Right atrium auricular region (tissue), 2 donors: Measurements from ENCODE around the gene CAMSAP3. TPM values are rescaled to one million over a fixed set of nuclear protein-coding genes. Genes with fewer than 3 reads are reported as not detected.

Experiments used
- DNase-seq: peaks from one replicate; pipeline ENCODE4 v3.0.0-alpha.2; 2019; ENCODE audit warnings: low spot score
- H3K27ac ChIP-seq, 2 donors: fragments of 200-600 bp; sonication (generic); 1 replicate in 1 of 2; 2 replicates in 1 of 2; pipeline ENCODE4 v1.5.1; 2016 to 2019
- H3K27me3 ChIP-seq, 2 donors: fragments of 200-600 bp; sonication (generic); one replicate each; pipeline versions ENCODE4 v1.5.1 to v1.6.0; 2017 to 2019
- H3K36me3 ChIP-seq: fragments of 200-600 bp; sonication (generic); one replicate; pipeline ENCODE4 v1.5.1; 2016
- H3K4me1 ChIP-seq, 2 donors: fragments of 200-600 bp; sonication (generic); one replicate each; pipeline versions ENCODE4 v1.5.1 to v1.6.0; 2017 to 2019
- H3K4me3 ChIP-seq, 2 donors: fragments of 200-600 bp; sonication (generic); 1 replicate in 1 of 2; 2 replicates in 1 of 2; pipeline ENCODE4 v1.5.1; 2017 to 2019; ENCODE audit warnings: mild to moderate bottlenecking in 1 of 2, moderate library complexity in 1 of 2
- H3K9me3 ChIP-seq, 2 donors: fragments of 200-600 bp; sonication (generic); one replicate each; pipeline ENCODE4 v1.5.1; 2019
- CTCF ChIP-seq, 2 donors: fragments of 200-600 bp; sonication (generic); IDR thresholded peaks; one replicate each; pipeline ENCODE4 v1.5.1; 2019; ENCODE audit warnings: antibody characterized with exemption in 2 of 2
- total RNA-seq, 2 donors: library from RNA; depleted of rRNA; stranded (reverse); fragments of >200 nt; gene quantifications; one replicate each; pipeline ENCODE4 v1.1.0, GENCODE V29; 2016

The CAMSAP3 gene
- total RNA-seq, 2 donors from 2014 or later, result 0.26 to 0.55 TPM

- Histone ChIP-seq H3K27ac (no peak overlapping the region), H3K36me3 (no peaks in the 10 kb centered on the region), H3K9me3 (no peaks in the 10 kb centered on the region), H3K4me3 (no peak overlapping the region), H3K4me1 (peaks cover 0 to 4% of the 10 kb centered on the region in 2 donors), H3K27me3 (no peaks in the 10 kb centered on the region)
- DNase-seq, result no peak
- no peak for TF ChIP-seq CTCF (IDR thresholded peaks at IDR 0.05)
Observed at GRCh38 chr19:7600721-7601120, 5.1 kb downstream of the CAMSAP3 start.

DNA sequence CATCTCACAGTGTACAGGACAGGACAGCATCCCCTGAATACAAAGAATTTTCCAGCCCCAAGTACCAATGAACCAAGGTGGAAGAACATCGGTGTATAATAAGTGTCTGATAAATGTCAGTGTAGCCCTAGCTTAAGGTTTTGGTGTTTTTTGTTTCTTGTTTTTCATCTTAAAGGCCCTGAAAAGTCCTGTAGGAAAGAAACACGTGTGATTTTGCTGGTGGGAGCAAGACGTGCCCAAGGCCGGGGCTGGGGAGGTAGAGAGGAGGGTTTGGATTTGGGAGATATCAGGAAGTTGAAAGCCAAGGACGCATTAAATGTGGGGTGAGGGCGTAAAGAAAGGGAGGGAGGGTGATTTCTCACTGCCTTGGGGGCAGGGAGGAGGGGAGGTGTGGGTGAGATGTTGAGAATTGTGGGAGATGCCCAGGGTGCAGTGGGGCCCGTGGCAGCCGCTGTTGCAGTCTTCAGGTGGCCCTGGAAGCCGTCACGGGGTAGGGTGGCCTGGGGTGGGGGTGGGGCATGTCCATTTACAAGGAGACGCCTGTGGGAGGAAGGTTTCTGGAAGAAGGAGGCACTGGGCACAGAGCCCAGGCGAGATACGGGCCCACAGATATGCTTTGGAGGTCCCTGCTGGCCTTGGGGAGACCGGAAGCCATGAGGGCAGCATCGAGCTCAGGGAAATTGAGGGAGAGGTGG, 6.7 kb downstream of the CAMSAP3 start:
- DNase-seq, result no peak
- Histone ChIP-seq H3K27me3 (no peaks in the 10 kb centered on the region), H3K36me3 (no peaks in the 10 kb centered on the region), H3K9me3 (no peaks in the 10 kb centered on the region), H3K4me3 (no peak overlapping the region), H3K27ac (no peak overlapping the region), H3K4me1 (no peaks in the 10 kb centered on the region)
- no peak for TF ChIP-seq CTCF (IDR thresholded peaks at IDR 0.05)

GRCh38 chr19:7602935-7603497, 7.4 kb downstream of the CAMSAP3 start:
- H3K27ac ChIP-seq, result no peak overlapping the region
- H3K36me3 ChIP-seq, result no peaks in the 10 kb centered on the region
- DNase-seq, result no peak
- no peaks in the 10 kb centered on the region for H3K27me3 ChIP-seq
- H3K9me3 ChIP-seq, result no peaks in the 10 kb centered on the region
- TF ChIP-seq CTCF (IDR thresholded peaks at IDR 0.05), result no peak
- no peak overlapping the region for H3K4me3 ChIP-seq
- H3K4me1 ChIP-seq, result no peaks in the 10 kb centered on the region

DNA sequence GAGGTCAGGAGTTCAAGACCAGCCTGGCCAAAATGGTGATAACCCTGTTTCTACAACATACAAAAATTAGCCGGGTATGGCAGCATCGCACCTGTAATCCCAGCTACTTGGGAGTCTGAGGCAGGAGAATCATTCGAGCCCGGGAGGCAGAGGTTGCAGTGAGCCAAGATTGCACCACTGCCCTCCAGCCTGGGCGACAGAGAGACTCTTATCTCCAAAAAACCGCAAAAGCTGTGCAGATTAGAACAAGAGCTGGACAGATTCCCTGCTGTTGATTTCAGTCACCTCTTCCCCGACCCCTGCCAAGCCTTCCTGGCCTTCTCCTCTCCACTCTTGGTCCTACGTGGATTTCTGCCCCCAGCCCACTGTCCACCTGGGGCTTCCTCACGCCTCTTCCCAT, 8.3 kb downstream of the CAMSAP3 start:
- H3K36me3 ChIP-seq, result no peaks in the 10 kb centered on the region
- no peak overlapping the region for H3K4me3 ChIP-seq
- no peak for DNase-seq
- no peaks in the 10 kb centered on the region for H3K27me3 ChIP-seq
- H3K4me1 ChIP-seq, result no peaks in the 10 kb centered on the region
- no peak overlapping the region for H3K27ac ChIP-seq
- TF ChIP-seq CTCF (IDR thresholded peaks at IDR 0.05), result no peak
- H3K9me3 ChIP-seq, result no peaks in the 10 kb centered on the region

DNA sequence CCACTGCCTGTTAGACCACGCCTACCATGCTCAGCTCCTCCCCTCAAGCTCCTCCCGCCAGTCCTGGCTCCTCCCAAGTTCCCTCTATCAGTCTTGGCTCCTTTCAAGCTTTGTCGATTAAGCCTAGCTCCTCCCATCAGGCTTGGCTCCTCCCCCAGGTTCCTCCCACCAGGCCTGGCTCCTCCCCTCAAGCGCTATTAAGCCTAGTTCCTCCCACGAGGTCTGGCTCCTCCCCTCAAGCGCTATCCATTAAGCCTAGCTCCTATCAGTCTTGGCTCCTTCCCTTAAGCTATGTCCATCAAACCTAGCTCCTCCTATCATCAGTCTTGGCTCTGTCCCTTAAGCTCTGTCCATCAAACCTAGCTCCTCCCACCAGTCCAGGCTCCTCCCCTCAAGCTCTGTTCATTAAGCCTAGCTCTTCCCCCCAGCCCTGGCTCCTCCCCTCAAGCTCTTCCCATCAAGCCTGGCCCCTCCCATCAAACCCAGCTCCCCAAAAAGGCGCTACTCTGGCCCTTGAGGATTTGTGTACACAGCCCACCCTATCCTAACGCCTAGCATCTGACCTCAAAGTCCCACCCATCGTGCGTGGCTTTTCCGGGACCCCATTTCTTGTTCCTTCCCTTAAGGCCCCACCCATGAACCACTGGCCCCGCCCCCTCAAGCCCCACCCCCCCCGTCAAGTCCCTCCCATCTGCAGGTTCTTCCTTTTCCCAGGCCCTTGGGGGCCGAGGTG, 10.0 kb downstream of the CAMSAP3 start:
- no peak for TF ChIP-seq CTCF (IDR thresholded peaks at IDR 0.05)
- no peak for DNase-seq
- Histone ChIP-seq H3K4me3 (no peak overlapping the region), H3K27me3 (no peaks in the 10 kb centered on the region), H3K27ac (no peak overlapping the region), H3K9me3 (no peaks in the 10 kb centered on the region), H3K4me1 (no peaks in the 10 kb centered on the region), H3K36me3 (no peaks in the 10 kb centered on the region)
